Measurements from ENCODE around the gene MZF1. TPM values are rescaled to one million over a fixed set of nuclear protein-coding genes. Genes with fewer than 3 reads are reported as not detected.
"Not testable (repeated sequence)": the region's sequence is repeated elsewhere in the genome, so short reads cannot be mapped to it uniquely, and the experiment has no call there.

The MZF1 gene
- total RNA-seq, 1 donor from 2014 or later: 30.9 TPM

DNA sequence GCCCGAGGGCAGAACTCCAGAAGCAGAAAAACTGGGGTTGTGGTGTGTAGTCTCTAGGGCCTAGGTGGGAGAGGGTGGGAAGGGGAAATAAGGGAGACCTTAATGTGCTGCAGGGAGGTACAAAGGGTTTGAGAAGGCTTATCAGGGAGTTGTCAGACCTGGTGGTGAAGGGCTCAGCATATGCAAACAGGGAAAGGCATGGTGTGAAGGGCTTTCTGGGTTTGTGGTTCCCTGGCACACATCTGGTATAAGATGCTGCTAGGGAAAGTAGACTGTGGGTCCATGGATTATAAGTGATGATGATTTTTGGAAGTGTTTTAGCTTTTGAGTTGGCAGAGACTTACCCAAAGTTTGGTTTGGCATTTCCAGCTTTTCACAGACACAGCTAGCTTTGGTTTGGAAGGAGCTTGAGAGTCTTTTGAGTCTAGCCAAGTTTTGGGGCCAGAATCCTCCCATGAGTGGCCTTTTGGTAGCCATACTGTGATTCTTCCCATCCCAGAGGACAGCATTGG is 27.1 kb downstream of the MZF1 start:
- Mint-ChIP-seq H3K36me3 (ENCODE audit: unreplicated experiment) (peaks cover 22% of the 10 kb centered on the region), H3K27ac (ENCODE audit: unreplicated experiment) (peak overlapping the region; percentile 73), H3K4me3 (ENCODE audit: unreplicated experiment) (peak overlapping the region; percentile 87), H3K27me3 (ENCODE audit: unreplicated experiment) (no peaks in the 10 kb centered on the region), H3K4me1 (ENCODE audit: unreplicated experiment) (peaks cover 23% of the 10 kb centered on the region), H3K9me3 (ENCODE audit: unreplicated experiment) (no peaks in the 10 kb centered on the region)
- TF ChIP-seq, protein P1, sequence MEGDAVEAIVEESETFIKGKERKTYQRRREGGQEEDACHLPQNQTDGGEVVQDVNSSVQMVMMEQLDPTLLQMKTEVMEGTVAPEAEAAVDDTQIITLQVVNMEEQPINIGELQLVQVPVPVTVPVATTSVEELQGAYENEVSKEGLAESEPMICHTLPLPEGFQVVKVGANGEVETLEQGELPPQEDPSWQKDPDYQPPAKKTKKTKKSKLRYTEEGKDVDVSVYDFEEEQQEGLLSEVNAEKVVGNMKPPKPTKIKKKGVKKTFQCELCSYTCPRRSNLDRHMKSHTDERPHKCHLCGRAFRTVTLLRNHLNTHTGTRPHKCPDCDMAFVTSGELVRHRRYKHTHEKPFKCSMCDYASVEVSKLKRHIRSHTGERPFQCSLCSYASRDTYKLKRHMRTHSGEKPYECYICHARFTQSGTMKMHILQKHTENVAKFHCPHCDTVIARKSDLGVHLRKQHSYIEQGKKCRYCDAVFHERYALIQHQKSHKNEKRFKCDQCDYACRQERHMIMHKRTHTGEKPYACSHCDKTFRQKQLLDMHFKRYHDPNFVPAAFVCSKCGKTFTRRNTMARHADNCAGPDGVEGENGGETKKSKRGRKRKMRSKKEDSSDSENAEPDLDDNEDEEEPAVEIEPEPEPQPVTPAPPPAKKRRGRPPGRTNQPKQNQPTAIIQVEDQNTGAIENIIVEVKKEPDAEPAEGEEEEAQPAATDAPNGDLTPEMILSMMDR (IDR thresholded peaks at IDR 0.05): no peak
- DNase-seq (ENCODE audit: extremely low spot score, unreplicated experiment): no peak

DNA sequence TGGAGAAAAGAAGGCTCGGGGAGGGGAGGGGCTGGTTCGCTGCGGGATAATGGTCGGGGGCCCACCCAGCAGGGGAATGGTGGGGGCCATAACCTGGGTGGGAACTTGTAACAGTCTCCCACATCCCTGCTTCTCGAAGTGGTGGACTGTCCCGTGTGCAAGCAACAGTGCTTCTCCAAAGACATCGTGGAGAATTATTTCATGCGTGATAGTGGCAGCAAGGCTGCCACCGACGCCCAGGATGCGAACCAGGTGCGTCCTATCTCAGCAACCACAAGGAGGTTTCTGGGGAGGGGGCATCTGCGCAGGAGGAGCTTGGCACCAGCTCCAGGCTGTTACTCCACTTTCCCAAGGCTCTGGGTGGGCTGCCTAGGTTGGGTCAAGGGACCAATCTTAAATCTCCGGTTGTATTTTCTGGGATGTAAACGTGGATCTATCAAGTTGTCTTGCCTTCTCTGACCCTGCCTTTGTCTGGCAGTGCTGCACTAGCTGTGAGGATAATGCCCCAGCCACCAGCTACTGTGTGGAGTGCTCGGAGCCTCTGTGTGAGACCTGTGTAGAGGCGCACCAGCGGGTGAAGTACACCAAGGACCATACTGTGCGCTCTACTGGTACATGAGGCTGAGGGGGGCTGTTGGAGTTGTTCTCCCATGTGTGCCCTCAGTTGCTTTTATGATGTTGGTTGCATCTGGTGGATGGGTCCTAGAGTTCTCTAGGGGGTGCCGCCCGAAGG is 27.7 kb downstream of the MZF1 start:
- H3K27ac Mint-ChIP-seq (ENCODE audit: unreplicated experiment): peak overlapping the region; percentile 73
- no peaks in the 10 kb centered on the region for H3K27me3 Mint-ChIP-seq (ENCODE audit: unreplicated experiment)

DNA sequence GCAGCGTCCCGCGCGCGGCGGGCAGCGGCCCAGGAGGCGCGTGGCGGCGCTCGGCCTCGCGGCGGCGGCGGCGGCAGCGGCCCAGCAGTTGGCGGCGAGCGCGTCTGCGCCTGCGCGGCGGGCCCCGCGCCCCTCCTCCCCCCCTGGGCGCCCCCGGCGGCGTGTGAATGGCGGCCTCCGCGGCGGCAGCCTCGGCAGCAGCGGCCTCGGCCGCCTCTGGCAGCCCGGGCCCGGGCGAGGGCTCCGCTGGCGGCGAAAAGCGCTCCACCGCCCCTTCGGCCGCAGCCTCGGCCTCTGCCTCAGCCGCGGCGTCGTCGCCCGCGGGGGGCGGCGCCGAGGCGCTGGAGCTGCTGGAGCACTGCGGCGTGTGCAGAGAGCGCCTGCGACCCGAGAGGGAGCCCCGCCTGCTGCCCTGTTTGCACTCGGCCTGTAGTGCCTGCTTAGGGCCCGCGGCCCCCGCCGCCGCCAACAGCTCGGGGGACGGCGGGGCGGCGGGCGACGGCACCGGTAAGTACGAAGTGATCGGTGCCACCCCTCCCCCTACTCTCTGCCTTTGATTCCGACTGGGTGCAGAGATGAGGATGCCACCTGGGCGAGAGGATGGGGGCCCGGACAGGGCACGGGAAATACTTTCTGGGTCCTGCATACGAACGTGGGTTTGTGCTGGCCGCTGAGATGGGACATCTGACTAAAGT is 28.4 kb downstream of the MZF1 start:
- peak; percentile 95 for DNase-seq (ENCODE audit: extremely low spot score, unreplicated experiment)
- Mint-ChIP-seq H3K27me3 (ENCODE audit: unreplicated experiment) (no peaks in the 10 kb centered on the region), H3K36me3 (ENCODE audit: unreplicated experiment) (peaks cover 18% of the 10 kb centered on the region), H3K27ac (ENCODE audit: unreplicated experiment) (peak overlapping the region; percentile 73), H3K4me3 (ENCODE audit: unreplicated experiment) (peak overlapping the region; percentile 89), H3K9me3 (ENCODE audit: unreplicated experiment) (no peaks in the 10 kb centered on the region), H3K4me1 (ENCODE audit: unreplicated experiment) (peaks cover 23% of the 10 kb centered on the region)
- TF ChIP-seq, protein P1 (IDR thresholded peaks at IDR 0.05): no peak

More for the DNA sequence above, 27.7 kb downstream of the MZF1 start:
- TF ChIP-seq, protein P1 (IDR thresholded peaks at IDR 0.05): no peak
- Mint-ChIP-seq H3K4me3 (ENCODE audit: unreplicated experiment) (peak overlapping the region; percentile 87), H3K9me3 (ENCODE audit: unreplicated experiment) (no peaks in the 10 kb centered on the region), H3K4me1 (ENCODE audit: unreplicated experiment) (peaks cover 23% of the 10 kb centered on the region), H3K36me3 (ENCODE audit: unreplicated experiment) (peaks cover 18% of the 10 kb centered on the region)
- DNase-seq (ENCODE audit: extremely low spot score, unreplicated experiment): no peak

DNA sequence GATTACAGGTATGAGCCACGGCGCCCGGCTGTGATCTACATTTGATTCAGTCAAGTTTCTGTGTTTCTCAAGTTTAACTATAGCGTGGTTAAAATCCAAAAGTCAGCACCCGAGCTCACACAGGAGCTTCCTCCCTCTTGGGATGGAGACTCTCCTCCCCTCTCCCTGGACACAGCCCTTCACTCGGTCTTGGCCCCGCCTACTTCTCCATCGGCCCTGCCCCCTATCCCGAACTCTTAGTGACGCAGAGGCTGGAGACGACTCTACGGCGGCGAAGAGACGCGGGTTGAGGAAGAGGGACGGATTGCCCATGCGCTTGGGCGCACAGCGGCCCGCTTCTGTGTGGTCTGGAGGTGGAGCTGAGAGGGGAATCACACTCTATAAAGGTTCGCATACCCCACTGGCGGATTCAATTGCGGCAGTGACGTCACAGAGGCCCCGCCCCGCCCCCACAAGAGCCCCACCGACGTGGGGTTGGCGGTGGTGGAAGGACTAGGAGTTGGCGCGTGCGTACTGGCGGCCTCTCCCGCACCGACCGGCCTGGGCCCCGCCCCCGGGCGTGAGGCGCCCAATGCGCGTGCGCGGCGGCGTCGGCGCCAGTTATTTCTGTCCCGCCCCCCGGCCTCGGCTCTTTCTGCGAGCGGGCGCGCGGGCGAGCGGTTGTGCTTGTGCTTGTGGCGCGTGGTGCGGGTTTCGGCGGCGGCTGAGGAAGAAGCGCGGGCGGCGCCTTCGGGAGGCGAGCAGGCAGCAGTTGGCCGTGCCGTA is 29.1 kb downstream of the MZF1 start, which contains the start of gene TRIM28:
Gene TRIM28, plus strand, starts transcription at position 239 of the 765 bp plus-strand sequence. CDS start 694 bp downstream, outside the sequence.
- H3K27ac Mint-ChIP-seq (ENCODE audit: unreplicated experiment): peak within 1 kb of the TSS; percentile 99
- peaks cover 14% of the 10 kb centered on the region for H3K36me3 Mint-ChIP-seq (ENCODE audit: unreplicated experiment)
- TF ChIP-seq, protein P1 (IDR thresholded peaks at IDR 0.05): no peak

DNA sequence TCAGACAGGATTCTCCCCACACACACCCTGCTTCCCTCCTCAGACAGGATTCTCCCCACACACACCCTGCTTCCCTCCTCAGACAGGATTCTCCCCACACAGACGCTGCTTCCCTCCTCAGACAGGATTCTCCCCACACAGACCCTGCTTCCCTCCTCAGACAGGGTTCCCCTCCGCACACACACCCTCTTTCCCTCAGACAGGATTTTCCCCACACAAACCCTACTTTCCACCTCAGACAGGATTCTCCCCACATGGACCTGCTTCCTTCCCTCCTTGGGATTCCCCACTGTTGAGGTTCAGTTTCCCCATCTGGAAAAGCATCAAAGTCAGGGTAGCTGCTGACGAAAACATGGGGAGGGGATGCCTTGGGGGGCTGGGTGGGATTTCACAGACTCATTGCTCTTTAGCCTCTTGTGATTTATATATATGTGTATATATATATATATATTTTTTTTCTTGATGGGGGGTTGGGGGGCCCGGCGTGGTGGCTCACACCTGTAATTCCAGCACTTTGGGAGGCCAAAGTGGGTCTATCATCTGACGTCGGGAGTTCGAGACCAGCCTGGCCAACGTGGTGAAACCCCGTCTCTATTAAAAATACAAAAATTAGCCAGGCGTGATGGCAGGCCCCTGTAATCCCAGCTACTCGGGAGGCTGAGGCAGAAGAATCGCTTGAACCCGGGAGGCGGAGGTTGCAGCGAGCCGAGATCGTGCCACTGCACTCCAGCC is 30.3 kb downstream of the MZF1 start:
- Mint-ChIP-seq H3K27ac (ENCODE audit: unreplicated experiment) (peak overlapping the region; percentile 99), H3K4me1 (ENCODE audit: unreplicated experiment) (peaks cover 26% of the 10 kb centered on the region), H3K27me3 (ENCODE audit: unreplicated experiment) (peaks cover 13% of the 10 kb centered on the region)
- H3K36me3 Mint-ChIP-seq (ENCODE audit: unreplicated experiment); H3K4me3 Mint-ChIP-seq (ENCODE audit: unreplicated experiment); DNase-seq (ENCODE audit: extremely low spot score, unreplicated experiment); H3K9me3 Mint-ChIP-seq (ENCODE audit: unreplicated experiment): not testable (repeated sequence)

More for the DNA sequence above, 29.1 kb downstream of the MZF1 start, which contains the start of gene TRIM28:
- Mint-ChIP-seq H3K4me1 (ENCODE audit: unreplicated experiment) (peaks cover 23% of the 10 kb centered on the region), H3K27me3 (ENCODE audit: unreplicated experiment) (peaks cover 6% of the 10 kb centered on the region), H3K9me3 (ENCODE audit: unreplicated experiment) (no peaks in the 10 kb centered on the region), H3K4me3 (ENCODE audit: unreplicated experiment) (peak within 1 kb of the TSS; percentile 89)
- peak; percentile 100 for DNase-seq (ENCODE audit: extremely low spot score, unreplicated experiment)

DNA sequence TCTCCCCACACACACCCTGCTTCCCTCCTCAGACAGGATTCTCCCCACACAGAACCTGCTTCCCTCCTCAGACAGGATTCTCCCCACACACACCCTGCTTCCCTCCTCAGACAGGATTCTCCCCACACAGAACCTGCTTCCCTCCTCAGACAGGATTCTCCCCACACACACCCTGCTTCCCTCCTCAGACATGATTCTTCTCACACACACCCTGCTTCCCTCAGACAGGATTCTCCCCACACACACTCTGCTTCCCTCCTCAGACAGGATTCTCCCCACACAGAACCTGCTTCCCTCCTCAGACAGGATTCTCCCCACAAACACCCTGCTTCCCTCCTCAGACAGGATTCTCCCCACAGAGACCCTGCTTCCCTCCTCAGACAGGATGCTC is 34.0 kb downstream of the MZF1 start:
- not testable (repeated sequence) for DNase-seq (ENCODE audit: extremely low spot score, unreplicated experiment); H3K9me3 Mint-ChIP-seq (ENCODE audit: unreplicated experiment); H3K36me3 Mint-ChIP-seq (ENCODE audit: unreplicated experiment); H3K27ac Mint-ChIP-seq (ENCODE audit: unreplicated experiment); H3K4me1 Mint-ChIP-seq (ENCODE audit: unreplicated experiment); H3K4me3 Mint-ChIP-seq (ENCODE audit: unreplicated experiment)
- H3K27me3 Mint-ChIP-seq (ENCODE audit: unreplicated experiment): peaks cover 19% of the 10 kb centered on the region
